Uterus (tissue), 4 donors: ENCODE results near the gene DNAJB12. TPM values are rescaled to one million over a fixed set of nuclear protein-coding genes. Genes with fewer than 3 reads are reported as not detected.

ENCODE experiments used
- DNase-seq, 2 donors: peaks; one replicate each; pipeline ENCODE4 v3.0.0-alpha.2; 2019 to 2020
- H3K27ac ChIP-seq, 2 donors: fragments of 200-600 bp; sonication (generic); 1 replicate in 1 of 2; 2 replicates in 1 of 2; pipeline ENCODE4 v1.5.1; 2016 to 2018
- H3K27me3 ChIP-seq, 2 donors: fragments of 200-600 bp; sonication (generic); one replicate each; pipeline ENCODE4 v1.5.1; 2018 to 2019; ENCODE audit warnings: control low read depth in 1 of 2
- H3K36me3 ChIP-seq, 2 donors: fragments of 200-600 bp; sonication (generic); one replicate each; pipeline ENCODE4 v1.5.1; 2019; ENCODE audit warnings: control low read depth in 1 of 2
- H3K4me1 ChIP-seq, 2 donors: fragments of 200-600 bp; sonication (generic); one replicate each; pipeline ENCODE4 v1.5.1; 2018 to 2019; ENCODE audit warnings: control low read depth in 1 of 2
- H3K4me3 ChIP-seq, 2 donors: fragments of 200-600 bp; sonication (generic); 1 replicate in 1 of 2; 2 replicates in 1 of 2; pipeline ENCODE4 v1.5.1; 2018 to 2019; ENCODE audit warnings: mild to moderate bottlenecking in 1 of 2
- H3K9me3 ChIP-seq, 2 donors: fragments of 200-600 bp; sonication (generic); one replicate each; pipeline ENCODE4 v1.5.1; 2019; ENCODE audit warnings: control low read depth in 1 of 2
- CTCF ChIP-seq, 4 experiments: fragments of 200-600 bp in 2 of 4; fragments of 450-650 bp in 2 of 4; sonication (generic) in 2 of 4; IDR thresholded peaks; one replicate each; pipeline ENCODE4 v1.5.1; 2016 to 2019; ENCODE audit warnings: antibody characterized with exemption in 4 of 4, mild to moderate bottlenecking in 2 of 4, moderate library complexity in 1 of 4
- POLR2A ChIP-seq, 2 donors: fragments of 450-650 bp; IDR thresholded peaks; one replicate each; pipeline ENCODE4 v1.6.1; 2016; ENCODE audit warnings: antibody characterized with exemption in 2 of 2, mild to moderate bottlenecking in 1 of 2, moderate library complexity in 1 of 2
- intact Hi-C: fragments of 100-400 bp; cut with DNase I; formaldehyde crosslinking; loops from one replicate; pipeline ENCODE4 v1.15.1; 2023; ENCODE audit warnings: low total_unique reads
- total RNA-seq, 4 donors: library from RNA; depleted of rRNA in 3 of 4; stranded (reverse); fragments of >200 nt in 3 of 4; gene quantifications; one replicate each; pipeline versions ENCODE4 v1.1.0 to v1.2.4, GENCODE V29; 2014 to 2023
- donor health status: DM: yes; HTN: yes; CAD: no.

DNAJB12 gene
- total RNA-seq, 4 donors from 2014 or later = 18.4 to 34.8 (median 22.7) TPM

- no peaks in the 10 kb centered on the region for H3K36me3 ChIP-seq
- no peak for DNase-seq
- H3K4me3 ChIP-seq = no peak overlapping the region
- no peaks in the 10 kb centered on the region for H3K9me3 ChIP-seq
- peaks cover 0 to 8% of the 10 kb centered on the region in 2 donors for H3K4me1 ChIP-seq
- H3K27me3 ChIP-seq = no peaks in the 10 kb centered on the region
- peak overlapping the region; percentile 12 to 69 for H3K27ac ChIP-seq
- TF ChIP-seq POLR2A (IDR thresholded peaks at IDR 0.05) (no peak), CTCF (IDR thresholded peaks at IDR 0.05) (no peak)
- intact Hi-C loops = no loop called here
These were observed 39.7 kb downstream of the DNAJB12 start for GRCh38 chr10:72315054-72315453.

- Histone ChIP-seq H3K4me1 (peaks cover 0 to 8% of the 10 kb centered on the region in 2 donors), H3K9me3 (no peaks in the 10 kb centered on the region), H3K27ac (no peak overlapping the region), H3K36me3 (no peaks in the 10 kb centered on the region), H3K27me3 (no peaks in the 10 kb centered on the region), H3K4me3 (no peak overlapping the region)
- intact Hi-C loops = no loop called here
- TF ChIP-seq POLR2A (IDR thresholded peaks at IDR 0.05) (no peak), CTCF (IDR thresholded peaks at IDR 0.05) (no peak)
- DNase-seq = no peak
These were observed 40.5 kb downstream of the DNAJB12 start for GRCh38 chr10:72314263-72314662.

- TF ChIP-seq CTCF (IDR thresholded peaks at IDR 0.05) (no peak), POLR2A (IDR thresholded peaks at IDR 0.05) (no peak)
- H3K4me3 ChIP-seq = no peak overlapping the region
- peaks cover 0 to 17% of the 10 kb centered on the region in 2 donors for H3K4me1 ChIP-seq
- no peaks in the 10 kb centered on the region for H3K9me3 ChIP-seq
- no peak for DNase-seq
- intact Hi-C loops = no loop called here
- H3K27ac ChIP-seq = no peak overlapping the region
- H3K27me3 ChIP-seq = no peaks in the 10 kb centered on the region
- H3K36me3 ChIP-seq = no peaks in the 10 kb centered on the region
These were observed 41.8 kb downstream of the DNAJB12 start for GRCh38 chr10:72312865-72313391.

- H3K9me3 ChIP-seq = no peaks in the 10 kb centered on the region
- no peaks in the 10 kb centered on the region for H3K36me3 ChIP-seq
- no peaks in the 10 kb centered on the region for H3K27me3 ChIP-seq
- H3K4me3 ChIP-seq = no peak overlapping the region
- DNase-seq = no peak
- H3K27ac ChIP-seq = no peak overlapping the region
- no peak for TF ChIP-seq CTCF (IDR thresholded peaks at IDR 0.05)
- intact Hi-C loops = no loop called here
- peaks cover 0 to 11% of the 10 kb centered on the region in 2 donors for H3K4me1 ChIP-seq
These were observed 43.1 kb downstream of the DNAJB12 start for GRCh38 chr10:72311667-72312066.

GRCh38 chr10:72310636-72311035 is 44.1 kb downstream of the DNAJB12 start:
- intact Hi-C loops = no loop called here

More at GRCh38 chr10:72310636-72311035, 44.1 kb downstream of the DNAJB12 start:
- H3K4me3 ChIP-seq = no peak overlapping the region
- no peak overlapping the region for H3K27ac ChIP-seq
- no peak for DNase-seq
- H3K9me3 ChIP-seq = no peaks in the 10 kb centered on the region
- peaks cover 0 to 9% of the 10 kb centered on the region in 2 donors for H3K4me1 ChIP-seq
- no peaks in the 10 kb centered on the region for H3K27me3 ChIP-seq
- TF ChIP-seq CTCF (IDR thresholded peaks at IDR 0.05) = no peak
- TF ChIP-seq POLR2A (IDR thresholded peaks at IDR 0.05) = no peak
- H3K36me3 ChIP-seq = no peaks in the 10 kb centered on the region
